ENCODE data around the gene GRIA3.
"Not testable (repeated sequence)": the region's sequence is repeated elsewhere in the genome, so short reads cannot be mapped to it uniquely, and the experiment has no call there.

GRIA3 gene

DNA sequence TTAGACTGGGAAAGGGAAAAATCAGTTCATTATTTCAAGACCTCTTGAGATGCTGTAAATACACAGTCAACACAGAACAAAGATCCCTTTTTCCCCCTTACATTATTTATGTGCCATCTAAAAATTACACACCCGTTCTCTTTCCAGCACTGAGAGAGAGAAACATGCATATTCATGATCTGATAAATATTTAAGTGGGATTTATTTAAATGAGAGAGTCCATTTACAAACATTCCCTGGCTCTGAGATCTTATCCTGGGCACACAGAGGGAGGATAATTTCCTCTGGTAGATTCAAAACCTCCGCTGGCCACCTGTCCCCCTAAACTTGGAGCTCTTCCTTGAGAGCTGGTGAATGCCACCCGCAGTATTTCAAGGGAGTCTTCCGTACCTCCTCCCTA lies 88.6 kb downstream of the GRIA3 start:
- DNase-seq (ENCODE audit: low read depth, low spot score): no peak

DNA sequence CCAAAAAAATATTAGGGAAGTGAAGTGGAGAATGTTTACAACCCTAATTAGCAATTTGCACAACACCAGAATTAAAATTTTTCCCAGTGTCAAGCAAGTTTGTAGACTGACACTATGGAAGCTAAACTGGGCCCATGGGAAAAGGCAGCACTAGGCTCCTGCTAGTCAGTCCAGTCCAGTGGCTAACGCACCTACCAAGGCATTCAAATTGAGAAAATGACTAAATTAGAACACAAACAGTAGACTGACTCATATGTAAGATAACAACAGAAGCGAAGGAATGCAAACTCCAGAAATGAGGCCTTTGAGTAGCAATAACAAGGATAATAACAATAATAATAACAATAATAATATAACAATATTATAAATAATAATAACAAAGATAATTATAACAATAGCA lies 90.7 kb downstream of the GRIA3 start:
- DNase-seq (ENCODE audit: low read depth, low spot score): no peak

DNA sequence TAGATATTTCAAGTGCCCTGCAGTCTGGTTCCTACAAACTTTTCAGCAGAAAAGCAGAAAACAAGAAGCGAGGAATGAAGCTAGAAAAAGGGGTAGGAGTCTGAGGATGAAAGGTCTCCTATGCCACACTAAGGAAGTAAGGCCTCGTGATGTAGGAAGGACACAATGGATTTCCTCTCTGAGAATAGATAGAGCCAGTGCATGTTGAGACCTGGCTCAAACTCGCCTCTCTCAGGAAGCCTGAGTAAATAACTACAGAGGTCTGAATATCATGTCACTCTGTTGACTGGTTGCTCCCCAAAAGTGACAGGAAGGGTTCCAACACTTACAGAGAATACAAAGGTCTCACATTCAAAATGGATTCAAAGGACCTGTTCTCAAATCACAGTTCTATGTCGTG lies 93.3 kb downstream of the GRIA3 start:
- DNase-seq (ENCODE audit: low read depth, low spot score): no peak

DNA sequence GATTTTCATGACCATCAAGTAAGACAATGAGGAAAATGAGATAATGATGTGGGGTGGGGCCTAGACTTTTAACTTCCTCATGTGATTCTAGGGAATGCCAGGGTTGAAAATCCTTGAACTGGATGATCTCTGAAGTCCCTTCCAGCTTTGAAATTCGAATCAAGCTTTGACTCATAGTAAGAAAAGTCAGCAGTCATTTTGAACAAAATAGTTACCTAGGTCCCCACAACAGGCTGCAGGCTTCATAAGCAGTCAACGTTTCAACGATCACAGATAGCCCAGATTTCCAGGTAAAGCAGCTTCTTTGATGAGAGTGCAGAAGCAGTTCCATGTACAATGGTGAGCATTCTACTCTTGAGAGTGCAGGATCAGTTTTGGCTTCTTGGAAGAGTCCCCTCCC lies 93.7 kb downstream of the GRIA3 start:
- no peak for DNase-seq (ENCODE audit: low read depth, low spot score)

DNA sequence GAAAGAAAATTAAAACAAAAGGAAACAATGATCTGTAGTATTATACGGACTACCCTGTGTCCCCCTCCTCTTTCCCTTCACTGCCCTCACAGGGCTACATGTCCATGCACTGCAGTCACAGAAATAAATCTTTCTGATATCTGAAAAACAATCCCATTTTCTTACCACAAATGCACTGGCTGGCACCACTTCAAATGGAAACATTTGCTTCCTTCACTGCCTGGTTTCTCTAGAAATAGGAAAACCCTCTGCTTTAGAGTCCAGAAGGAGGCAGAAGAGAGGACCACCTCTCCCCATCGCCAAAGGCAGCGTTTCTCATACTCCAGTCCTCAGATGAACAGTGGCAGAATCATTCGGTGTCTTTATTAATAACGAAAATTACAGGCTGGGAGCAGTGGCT lies 98.2 kb downstream of the GRIA3 start:
- DNase-seq (ENCODE audit: low read depth, low spot score): no peak

DNA sequence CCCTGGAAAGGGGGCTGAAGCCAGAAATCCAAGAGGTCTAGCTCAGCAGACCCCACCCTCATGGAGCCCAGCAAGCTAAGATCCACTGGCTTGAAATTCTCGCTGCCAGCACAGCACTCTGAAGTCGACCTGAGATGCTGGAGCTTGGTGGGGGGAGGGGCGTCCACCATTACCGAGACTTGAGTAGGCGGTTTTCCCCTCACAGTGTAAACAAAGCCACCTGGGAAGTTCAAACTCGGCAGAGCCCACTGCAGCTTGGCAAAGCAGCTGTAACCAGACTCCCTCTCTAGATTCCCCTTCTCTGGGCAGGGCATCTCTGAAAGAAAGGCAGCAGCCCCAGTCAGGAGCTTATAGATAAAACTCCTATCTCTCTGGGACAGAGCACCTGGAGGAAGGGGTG lies 99.3 kb downstream of the GRIA3 start:
- not testable (repeated sequence) for DNase-seq (ENCODE audit: low read depth, low spot score)

DNA sequence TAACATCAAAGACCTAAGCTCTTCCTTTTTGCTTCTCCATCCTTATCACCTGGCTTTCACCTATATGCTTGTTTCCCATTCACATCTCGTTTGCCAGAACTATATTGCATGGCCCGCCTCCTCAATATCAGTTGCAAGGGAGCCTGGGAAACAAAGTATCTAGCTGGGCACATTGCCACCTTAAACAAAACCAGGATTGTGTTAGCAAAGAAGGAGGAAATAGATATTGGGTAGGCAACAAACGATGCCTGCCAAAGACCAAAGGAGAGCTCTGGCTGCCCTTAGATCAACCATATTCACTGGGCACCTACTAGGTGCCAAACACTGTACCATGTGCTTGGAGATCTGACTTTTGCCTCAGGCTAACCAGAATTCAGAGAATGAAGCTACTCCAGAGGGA lies 107.5 kb downstream of the GRIA3 start:
- DNase-seq (ENCODE audit: low read depth, low spot score): no peak

DNA sequence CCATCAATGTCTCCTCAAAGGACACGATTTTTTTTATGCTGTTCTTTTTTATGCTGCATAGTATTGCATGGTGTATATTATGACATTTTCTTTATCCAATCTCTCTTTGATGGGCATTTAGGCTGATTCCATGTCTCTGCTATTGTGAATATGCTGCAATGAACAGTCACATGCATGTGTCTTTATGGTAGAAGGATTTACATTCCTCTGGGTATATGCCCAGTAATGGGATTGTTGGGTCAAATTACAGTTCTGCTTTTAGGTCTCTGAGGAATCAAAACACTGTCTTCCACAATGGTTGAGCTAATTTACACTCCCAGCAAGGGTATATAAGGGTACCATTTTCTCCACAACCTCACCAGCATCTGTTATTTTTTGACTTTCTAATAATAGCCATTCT lies 113.9 kb downstream of the GRIA3 start:
- DNase-seq (ENCODE audit: low read depth, low spot score): no peak

DNA sequence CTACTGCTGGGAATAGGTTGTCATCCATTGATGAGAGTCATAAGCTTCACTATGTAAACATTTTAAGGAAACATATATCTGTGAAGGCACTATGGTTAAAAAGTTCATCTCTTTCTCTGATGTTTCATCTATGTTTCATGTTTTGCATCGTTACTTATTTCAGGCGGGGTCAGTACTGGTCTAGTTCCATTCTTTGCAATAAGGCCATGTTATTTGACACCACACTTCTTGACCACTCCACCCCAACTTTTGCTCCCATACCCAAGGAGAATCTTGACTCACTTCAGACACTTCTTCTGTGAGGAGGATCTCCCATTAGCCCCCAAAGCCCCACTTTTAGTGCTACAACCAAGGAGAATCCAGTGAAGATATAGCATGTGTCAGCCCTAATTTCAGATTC lies 119.4 kb downstream of the GRIA3 start:
- no peak for DNase-seq (ENCODE audit: low read depth, low spot score)

DNA sequence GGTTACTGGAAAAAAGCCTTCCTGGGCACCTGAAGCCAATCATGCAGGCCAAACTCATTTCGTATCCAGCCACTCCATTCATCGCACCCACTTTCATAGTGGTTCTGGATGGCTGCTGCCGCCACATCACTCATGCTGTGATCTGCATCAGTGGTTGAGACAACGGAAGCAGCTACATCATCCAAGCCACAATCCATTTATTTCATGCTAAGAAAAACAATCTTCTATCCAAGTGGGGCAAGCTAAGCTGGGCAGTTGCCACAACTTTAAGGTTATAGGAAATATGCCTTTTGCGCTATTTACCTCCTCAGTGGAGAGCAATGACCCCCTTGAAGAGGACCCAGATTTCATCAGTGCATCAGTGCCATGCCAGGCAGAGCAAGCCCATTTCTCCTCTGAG lies 124.6 kb downstream of the GRIA3 start:
- DNase-seq (ENCODE audit: low read depth, low spot score): no peak

DNA sequence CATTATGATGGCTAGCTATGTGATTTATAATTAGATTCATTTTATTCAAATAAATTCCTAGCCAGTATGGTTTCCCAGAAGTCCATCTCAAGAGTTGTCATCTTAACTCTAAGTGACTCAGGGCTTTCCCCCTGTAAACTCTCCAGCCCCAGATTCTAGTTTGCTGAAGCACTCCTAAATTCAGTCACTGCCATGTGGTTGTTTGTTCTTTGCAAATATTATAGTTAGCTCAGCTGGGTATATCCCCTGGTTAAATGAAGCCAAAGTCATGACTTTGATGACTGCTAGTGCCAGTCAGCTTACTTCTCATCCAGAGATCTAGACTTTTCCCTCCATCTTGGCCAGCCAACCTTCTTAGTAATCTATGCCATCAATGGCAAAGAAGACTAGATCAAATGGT lies 126.0 kb downstream of the GRIA3 start:
- DNase-seq (ENCODE audit: low read depth, low spot score): no peak

DNA sequence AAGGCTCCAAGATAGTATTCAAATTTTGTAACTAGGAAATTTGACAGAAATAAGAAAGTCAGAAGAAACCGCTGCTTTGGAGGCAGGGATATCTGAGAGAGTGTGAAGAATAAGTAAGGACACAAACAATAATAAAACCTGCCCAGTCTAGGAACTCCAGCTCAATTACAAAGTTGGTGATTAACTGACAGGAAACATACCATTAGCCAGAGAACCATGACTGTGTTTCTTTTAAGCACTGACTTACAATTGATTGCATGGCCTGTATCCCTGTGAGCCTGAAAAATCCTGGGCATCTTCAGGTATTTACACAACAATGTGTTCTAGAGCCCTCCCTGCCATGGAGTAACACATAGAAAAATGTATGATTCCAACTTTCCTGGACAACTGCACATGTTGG lies 127.4 kb downstream of the GRIA3 start:
- DNase-seq (ENCODE audit: low read depth, low spot score): no peak

DNA sequence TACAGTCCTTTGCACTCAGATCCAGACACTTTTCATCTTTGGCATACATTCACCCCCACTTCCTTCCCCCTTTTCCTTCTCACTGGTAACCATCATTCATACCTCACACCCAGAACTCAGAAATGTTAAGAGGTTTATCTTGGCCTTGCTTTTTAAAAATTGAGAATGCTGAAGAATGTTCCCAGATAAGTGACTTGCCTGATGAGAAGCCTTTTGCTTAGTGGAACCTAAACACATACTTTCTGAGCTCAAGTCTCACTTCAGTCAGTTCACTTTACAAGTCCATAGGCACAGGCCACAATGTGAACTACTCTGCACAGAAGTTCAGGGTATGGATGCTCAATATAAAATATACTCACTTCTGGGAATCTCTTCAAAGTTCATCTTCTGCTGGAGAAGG lies 129.4 kb downstream of the GRIA3 start:
- no peak for DNase-seq (ENCODE audit: low read depth, low spot score)

DNA sequence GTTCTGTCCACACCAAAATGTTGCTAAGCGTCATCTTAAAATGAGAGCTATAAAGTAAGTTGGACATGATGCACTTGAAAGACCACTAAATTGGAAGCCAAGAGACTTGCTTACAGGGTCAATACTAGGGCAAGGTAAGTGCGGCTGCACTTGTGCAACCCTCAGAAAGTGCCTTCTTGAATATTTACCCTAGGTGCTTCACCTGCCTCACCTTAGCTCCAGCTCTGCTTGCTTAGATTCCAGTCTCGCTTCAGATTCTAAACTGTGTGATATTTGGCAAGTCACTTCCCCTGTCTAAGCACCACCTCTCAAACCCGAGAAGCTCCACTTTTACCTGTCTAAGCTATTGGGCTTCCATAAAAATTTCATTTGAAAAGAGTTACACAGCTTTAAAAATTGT lies 136.5 kb downstream of the GRIA3 start:
- DNase-seq (ENCODE audit: low read depth, low spot score): no peak

DNA sequence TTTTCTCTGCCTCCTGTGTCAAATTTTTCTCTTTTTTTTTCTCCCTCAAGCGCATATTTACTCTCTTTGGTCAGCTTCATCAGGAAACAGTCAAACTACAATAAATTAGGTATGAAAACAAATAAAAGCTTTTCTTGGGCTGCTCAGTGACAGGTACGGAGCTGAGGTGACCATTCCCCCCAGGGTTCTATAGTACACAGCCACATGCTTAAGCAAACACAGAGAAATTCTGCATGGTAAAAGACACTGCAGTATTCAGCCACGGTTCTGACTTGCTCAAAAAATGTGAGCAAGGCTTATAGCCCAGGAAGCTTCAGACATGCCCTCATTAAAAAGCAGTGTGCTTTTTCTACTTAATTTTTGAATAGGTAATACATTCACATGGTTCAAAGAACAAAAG lies 138.5 kb downstream of the GRIA3 start:
- no peak for DNase-seq (ENCODE audit: low read depth, low spot score)

DNA sequence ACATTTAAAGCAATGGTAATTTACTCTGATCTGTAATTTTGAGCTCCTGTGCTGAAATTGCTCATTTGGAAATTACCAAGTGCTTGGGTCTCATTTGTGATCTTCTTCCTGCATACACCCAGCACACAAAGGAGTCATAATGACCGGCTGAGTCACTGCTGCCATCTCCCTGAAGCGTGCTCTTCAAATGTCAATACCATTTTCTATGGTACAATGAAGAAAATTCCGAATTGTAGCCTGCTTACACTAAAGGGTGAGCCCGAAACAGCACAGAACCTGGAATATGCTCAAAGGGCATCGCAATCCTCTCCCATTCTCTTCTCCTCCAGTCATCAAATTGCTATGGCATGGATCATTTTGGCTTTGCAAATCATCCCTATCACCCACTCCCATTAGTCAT lies 140.5 kb downstream of the GRIA3 start:
- no peak for DNase-seq (ENCODE audit: low read depth, low spot score)

DNA sequence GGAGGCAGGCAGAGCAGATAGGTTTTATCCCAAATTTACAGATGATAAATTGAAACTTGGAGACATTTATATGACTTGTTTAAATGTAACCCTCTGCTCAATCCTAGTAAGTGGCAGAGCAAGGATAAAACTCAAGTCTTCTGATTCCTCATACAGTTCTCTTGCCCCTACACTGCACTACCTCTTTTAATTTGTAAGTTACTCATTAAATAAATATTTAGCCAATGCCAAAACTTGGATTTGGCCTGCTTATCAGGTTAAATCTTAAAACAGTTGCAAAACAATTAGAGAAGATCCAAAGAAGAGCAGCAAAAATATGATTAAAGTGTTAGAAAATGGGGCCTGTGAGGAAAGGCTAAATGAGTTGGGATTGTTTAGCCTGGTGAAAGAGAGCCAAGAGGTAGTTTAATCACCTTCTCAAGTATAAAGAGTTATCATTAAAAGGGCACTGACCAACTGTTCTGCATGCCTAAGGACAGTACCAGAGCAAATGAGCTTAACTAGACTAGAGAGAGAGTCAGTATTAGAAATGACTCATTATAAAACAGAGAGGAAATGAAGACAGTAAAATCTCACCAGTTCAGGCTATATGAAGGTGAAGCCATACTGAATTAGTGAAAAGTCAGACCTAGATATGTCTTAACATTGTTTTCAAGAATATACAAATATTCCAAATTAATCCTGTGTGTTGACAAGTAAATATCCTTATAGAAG lies 146.3 kb downstream of the GRIA3 start:
- DNase-seq (ENCODE audit: low read depth, low spot score): no peak

DNA sequence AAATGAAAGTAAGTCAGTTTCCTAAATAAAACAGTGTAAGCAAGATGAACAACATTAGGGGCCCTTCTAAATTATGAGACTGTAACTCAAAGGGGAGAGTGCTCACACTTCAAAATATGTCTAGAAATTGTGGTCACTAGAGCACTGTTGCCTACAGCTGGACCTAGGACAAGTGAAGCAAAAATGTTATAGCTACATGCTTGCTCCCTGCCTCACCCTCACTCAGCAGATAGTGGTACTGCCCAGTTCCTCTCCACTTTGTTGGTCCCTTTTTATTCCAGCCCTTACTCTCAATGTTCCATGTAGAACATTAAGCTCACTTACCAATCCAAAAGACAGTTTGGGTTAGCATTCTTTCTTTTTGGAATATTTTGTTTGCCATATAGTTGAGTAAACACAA lies 147.3 kb downstream of the GRIA3 start:
- DNase-seq (ENCODE audit: low read depth, low spot score): no peak

DNA sequence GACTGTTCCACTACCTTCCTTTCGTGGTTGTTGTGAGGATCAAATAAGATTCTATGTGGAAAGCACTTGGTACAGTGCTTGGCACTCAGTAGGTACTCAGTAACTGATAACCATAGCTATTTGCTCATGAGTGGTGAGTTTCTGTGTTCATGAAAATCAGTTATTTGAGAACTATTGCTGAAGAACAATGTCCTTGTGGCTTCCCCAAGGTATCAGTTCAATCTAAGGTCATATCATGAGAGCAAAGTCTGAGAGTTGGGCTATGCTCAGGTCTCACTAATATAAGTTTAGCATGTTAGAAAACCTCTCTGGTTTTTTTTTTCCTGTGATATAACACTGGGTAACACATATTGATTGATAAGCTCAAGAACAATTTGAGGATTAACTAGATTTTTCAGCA lies 147.8 kb downstream of the GRIA3 start:
- no peak for DNase-seq (ENCODE audit: low read depth, low spot score)

DNA sequence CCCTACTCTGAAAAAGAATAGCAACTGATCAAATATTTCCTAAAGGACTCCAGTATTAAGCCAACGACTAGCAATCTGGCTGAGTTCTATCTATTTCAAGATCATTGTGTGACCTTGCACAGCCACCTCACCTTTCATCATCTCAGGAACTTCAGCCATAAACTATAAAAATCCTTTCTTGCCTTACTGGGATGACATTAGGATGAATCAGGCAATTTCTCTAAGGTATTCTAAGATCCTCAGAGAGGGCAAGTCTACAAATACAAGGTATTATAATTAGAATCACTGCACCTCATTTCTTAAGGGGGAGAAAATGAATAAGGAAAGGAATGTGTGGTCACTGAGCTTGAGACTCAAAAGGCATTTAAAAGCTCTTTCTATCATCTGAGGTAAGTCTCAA lies 152.6 kb downstream of the GRIA3 start:
- no peak for DNase-seq (ENCODE audit: low read depth, low spot score)

DNA sequence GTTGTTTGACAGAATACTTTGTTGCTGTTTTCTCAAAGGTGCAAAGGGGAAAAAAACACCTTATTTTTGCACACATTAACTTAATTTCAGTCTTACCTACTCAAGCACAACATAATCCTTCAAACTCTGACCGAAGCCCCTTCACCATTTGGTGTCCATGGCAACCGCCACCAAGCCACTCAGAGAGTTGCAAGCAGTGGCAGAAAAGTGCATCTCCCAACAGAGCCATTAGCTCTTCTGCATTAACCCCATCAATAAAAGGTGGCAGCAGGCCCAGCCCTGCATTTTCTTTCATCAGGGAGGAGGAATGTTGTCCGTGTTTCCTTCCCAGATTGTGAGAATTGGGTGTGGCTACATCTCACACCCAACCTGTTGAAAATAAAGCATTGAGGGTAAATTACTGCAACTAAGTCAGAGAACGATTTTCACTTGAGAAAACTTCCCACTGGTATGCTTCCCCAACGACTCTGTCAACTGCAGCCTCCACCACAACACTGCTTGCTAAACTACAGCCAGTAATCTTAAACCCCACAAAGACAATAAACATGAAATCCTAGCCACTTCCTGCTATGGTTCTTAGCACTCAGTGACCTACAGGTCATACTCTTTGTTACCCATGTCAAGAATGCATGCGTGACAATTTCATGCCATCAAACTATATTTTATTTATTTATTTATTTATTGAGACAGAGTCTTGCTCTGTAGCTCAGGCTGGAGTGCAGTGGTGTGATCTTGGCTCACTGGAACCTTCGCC lies 154.0 kb downstream of the GRIA3 start:
- no peak for DNase-seq (ENCODE audit: low read depth, low spot score)

DNA sequence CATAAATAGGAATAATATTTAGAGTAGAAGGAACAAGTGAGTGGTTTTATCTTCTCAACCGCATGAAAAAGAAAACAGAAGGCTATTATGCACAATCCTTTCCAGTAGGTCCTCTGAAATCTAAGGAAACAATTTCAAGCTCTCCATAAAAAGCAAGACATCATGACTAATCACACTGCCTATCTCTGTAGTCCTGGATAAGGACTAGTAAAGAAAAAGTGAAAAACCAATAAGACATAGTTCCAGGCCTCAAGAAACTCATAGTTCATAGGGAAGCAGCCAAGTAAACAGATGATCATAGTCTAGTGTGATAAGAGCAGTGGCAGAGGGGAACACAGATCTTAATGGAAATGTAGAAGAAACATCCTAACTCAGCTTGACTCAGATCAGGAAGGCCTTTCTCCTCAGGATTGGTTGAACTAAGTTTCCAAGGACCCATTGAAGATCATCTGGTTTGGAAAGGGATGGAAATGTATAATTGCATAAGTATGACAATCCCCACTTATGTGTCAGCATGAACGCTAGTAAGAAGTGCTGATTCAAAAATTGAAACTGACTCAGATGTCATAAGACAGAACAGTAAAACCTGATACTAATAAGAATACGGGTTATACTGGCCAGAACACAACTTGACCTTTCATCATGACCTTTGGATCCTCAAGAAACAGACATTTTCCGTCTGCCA lies 155.3 kb downstream of the GRIA3 start:
- no peak for DNase-seq (ENCODE audit: low read depth, low spot score)

DNA sequence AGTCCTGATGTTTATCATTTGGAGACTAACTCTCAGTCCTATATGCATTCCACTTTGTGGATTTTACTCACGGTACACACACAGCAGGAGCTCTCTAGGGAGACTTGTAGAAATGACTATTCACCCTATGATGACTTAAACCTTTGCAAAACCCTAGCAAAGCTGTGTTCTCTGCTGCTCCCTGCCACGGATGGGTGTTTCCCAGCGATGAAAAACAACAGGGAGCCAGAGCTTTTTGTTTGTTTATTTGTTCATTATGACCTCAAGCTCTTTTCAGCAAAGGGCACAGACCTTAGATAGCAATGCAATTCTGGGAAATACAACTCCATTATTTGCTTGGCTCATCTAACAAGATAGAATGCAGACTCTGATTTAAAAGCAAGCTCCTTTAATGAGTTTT lies 156.6 kb downstream of the GRIA3 start:
- no peak for DNase-seq (ENCODE audit: low read depth, low spot score)
